Cardiac muscle cell (in vitro differentiated cells and primary cell): Measurements from ENCODE around the gene GLYAT. TPM values are rescaled to one million over a fixed set of nuclear protein-coding genes. Genes with fewer than 3 reads are reported as not detected.

Source experiments
- DNase-seq, 2 donors: peaks; one replicate each; pipeline versions ENCODE4 v3.0.0 to v3.0.0-alpha.2; 2010 to 2017; ENCODE audit warnings: low read depth in 1 of 2, low spot score in 1 of 2
- H3K27ac ChIP-seq: fragments of 200-600 bp; sonication (generic); 2 replicates; pipeline ENCODE4 v1.5.1; 2016
- H3K27me3 ChIP-seq: fragments of 200-600 bp; sonication (generic); 2 replicates; pipeline ENCODE4 v1.6.0; 2016; ENCODE audit warnings: control low read depth
- H3K36me3 ChIP-seq: fragments of 200-600 bp; sonication (generic); 2 replicates; pipeline ENCODE4 v1.5.1; 2016; ENCODE audit warnings: control low read depth
- H3K4me1 ChIP-seq: fragments of 200-600 bp; sonication (generic); 2 replicates; pipeline ENCODE4 v1.8.1; 2017; ENCODE audit warnings: low read depth, mild to moderate bottlenecking, mixed run types
- H3K4me3 ChIP-seq: fragments of 200-600 bp; sonication (generic); 2 replicates; pipeline ENCODE4 v1.5.1; 2016; ENCODE audit warnings: mild to moderate bottlenecking
- H3K9me3 ChIP-seq: fragments of 200-600 bp; sonication (generic); 2 replicates; pipeline ENCODE4 v1.5.1; 2017; ENCODE audit warnings: low read depth, mild to moderate bottlenecking, control low read depth
- CTCF ChIP-seq: IDR thresholded peaks from 2 replicates; pipeline ENCODE4 v1.5.1; 2012; ENCODE audit warnings: low read depth, mild to moderate bottlenecking, low read length
- polyA plus RNA-seq: library from polyadenylated mRNA; unstranded; fragments of >200 nt; fragmentation: Nextera tagmentation; extraction: Ambion mirVana; gene quantifications from 2 replicates; pipeline ENCODE4 v1.2.1, GENCODE V29; 2016
- total RNA-seq: library from RNA; depleted of rRNA; stranded (reverse); fragments of >200 nt; gene quantifications from 2 replicates; pipeline ENCODE4 v1.2.3, GENCODE V29; 2016

Gene GLYAT
- total and polyA plus RNA-seq, 2 experiments from 2014 or later = not detected

DNA sequence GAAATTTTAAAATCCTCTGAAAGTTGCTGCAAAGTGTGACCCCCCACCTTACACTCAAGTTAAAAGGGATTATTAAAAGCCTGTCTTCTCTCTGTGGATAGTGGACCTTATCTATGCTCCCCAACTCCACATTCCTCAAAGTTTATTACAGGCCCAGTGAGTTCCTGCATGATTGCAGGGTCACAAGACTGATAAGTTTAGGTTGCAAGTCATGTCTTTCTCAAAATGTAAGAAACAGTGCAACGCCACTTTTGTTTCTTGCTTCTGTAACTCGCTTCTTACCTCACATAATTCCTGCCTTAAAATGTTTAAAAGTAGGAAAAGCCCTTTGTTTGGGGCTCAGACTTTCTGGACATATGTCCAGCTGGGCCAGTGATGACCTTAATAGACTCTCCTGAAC is 38.4 kb upstream of the GLYAT start:
- H3K27me3 ChIP-seq = no peaks in the 10 kb centered on the region
- no peaks in the 10 kb centered on the region for H3K36me3 ChIP-seq
- no peaks in the 10 kb centered on the region for H3K9me3 ChIP-seq
- no peak for DNase-seq
- no peaks in the 10 kb centered on the region for H3K4me1 ChIP-seq
- H3K27ac ChIP-seq = no peak overlapping the region
- no peak for TF ChIP-seq CTCF
- H3K4me3 ChIP-seq = no peak overlapping the region

GRCh38 chr11:58769308-58769707 is 37.6 kb upstream of the GLYAT start:
- no peaks in the 10 kb centered on the region for H3K9me3 ChIP-seq
- H3K27me3 ChIP-seq = no peaks in the 10 kb centered on the region
- no peaks in the 10 kb centered on the region for H3K36me3 ChIP-seq
- DNase-seq = no peak
- TF ChIP-seq CTCF = no peak
- H3K4me3 ChIP-seq = no peak overlapping the region
- no peaks in the 10 kb centered on the region for H3K4me1 ChIP-seq
- H3K27ac ChIP-seq = no peak overlapping the region

- Histone ChIP-seq H3K36me3 (no peaks in the 10 kb centered on the region), H3K27ac (no peak overlapping the region), H3K27me3 (no peaks in the 10 kb centered on the region), H3K4me3 (no peak overlapping the region), H3K4me1 (no peaks in the 10 kb centered on the region), H3K9me3 (no peaks in the 10 kb centered on the region)
- DNase-seq = no peak
- no peak for TF ChIP-seq CTCF
These were observed 36.4 kb upstream of the GLYAT start for GRCh38 chr11:58768137-58768536.

DNA sequence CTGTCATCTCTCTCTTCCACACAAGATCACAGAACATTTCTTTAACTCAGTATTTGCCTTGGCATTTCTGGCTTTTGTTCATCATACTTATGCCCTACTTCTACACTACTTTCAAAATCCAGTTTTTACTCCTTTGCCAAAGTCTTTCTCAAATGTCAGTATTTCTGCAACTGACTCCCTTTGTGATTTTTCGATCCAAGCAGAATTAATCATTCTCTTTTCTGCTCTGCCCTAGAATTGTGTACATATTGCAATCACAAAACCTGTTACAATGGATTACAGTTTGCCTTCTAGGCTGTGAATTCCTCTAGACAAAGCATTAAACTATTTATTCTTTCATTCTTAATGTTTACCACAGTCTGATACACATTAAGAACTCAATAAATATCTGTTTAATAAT is 33.3 kb upstream of the GLYAT start:
- Histone ChIP-seq H3K27me3 (no peaks in the 10 kb centered on the region), H3K4me1 (no peaks in the 10 kb centered on the region), H3K36me3 (no peaks in the 10 kb centered on the region), H3K27ac (no peak overlapping the region), H3K4me3 (no peak overlapping the region), H3K9me3 (peaks cover 3% of the 10 kb centered on the region)
- DNase-seq = no peak
- no peak for TF ChIP-seq CTCF

DNA sequence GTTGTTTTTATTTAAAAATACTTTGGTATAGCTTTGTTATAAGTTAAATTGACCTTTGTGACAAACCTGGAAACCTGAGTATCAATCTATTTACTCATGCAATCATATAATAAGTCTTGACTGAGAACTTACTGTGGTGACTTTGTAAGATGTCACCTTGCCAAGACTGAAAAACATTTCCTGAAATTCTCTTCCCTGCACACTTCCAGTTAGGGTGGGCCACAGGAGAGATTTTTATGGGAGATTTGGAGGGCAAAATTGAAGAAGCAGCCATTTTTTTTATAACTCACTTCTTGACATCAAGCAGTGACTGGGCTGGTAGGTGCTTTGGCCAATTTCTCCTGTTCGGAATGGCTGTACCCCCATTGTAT is 31.4 kb upstream of the GLYAT start:
- TF ChIP-seq CTCF = no peak
- no peak overlapping the region for H3K27ac ChIP-seq
- H3K36me3 ChIP-seq = no peaks in the 10 kb centered on the region
- H3K9me3 ChIP-seq = peaks cover 3% of the 10 kb centered on the region
- no peaks in the 10 kb centered on the region for H3K4me1 ChIP-seq
- H3K27me3 ChIP-seq = no peaks in the 10 kb centered on the region
- no peak overlapping the region for H3K4me3 ChIP-seq
- no peak for DNase-seq
